GM19397 (cell line): ENCODE measurements around the gene TMTC2.
"Not testable (repeated sequence)": the region's sequence is repeated elsewhere in the genome, so short reads cannot be mapped to it uniquely, and the experiment has no call there.

Source experiments
- ATAC-seq: cut with Tn5 transposase; IDR thresholded peaks from one replicate; pipeline ENCODE4 v1.9.1; 2021; ENCODE audit warnings: mild to moderate bottlenecking, moderate library complexity; ENCODE audit not compliant: unreplicated experiment

The TMTC2 gene

GRCh38 chr12:82838827-82839226 lies 152.1 kb downstream of the TMTC2 start:
- ATAC-seq = no peak

- ATAC-seq = no peak
Observed at GRCh38 chr12:82839796-82840195, 153.1 kb downstream of the TMTC2 start.

GRCh38 chr12:82841487-82841904 lies 154.8 kb downstream of the TMTC2 start:
- no peak for ATAC-seq

GRCh38 chr12:82842480-82842879 lies 155.8 kb downstream of the TMTC2 start:
- ATAC-seq = no peak

- ATAC-seq = not testable (repeated sequence)
Observed at GRCh38 chr12:82845076-82845475, 158.4 kb downstream of the TMTC2 start.

GRCh38 chr12:82848845-82849244 lies 162.1 kb downstream of the TMTC2 start:
- no peak for ATAC-seq

- ATAC-seq = no peak
Observed at GRCh38 chr12:82852529-82852928, 165.8 kb downstream of the TMTC2 start.

- peak; percentile 82 for ATAC-seq
Observed at GRCh38 chr12:82855872-82856271, 169.2 kb downstream of the TMTC2 start.

- no peak for ATAC-seq
Observed at GRCh38 chr12:82857276-82857675, 170.6 kb downstream of the TMTC2 start.

GRCh38 chr12:82857911-82858533 lies 171.3 kb downstream of the TMTC2 start:
- ATAC-seq = no peak

- no peak for ATAC-seq
Observed at GRCh38 chr12:82858534-82858917, 171.8 kb downstream of the TMTC2 start.

GRCh38 chr12:82862069-82862841 lies 175.5 kb downstream of the TMTC2 start:
- no peak for ATAC-seq

- no peak for ATAC-seq
Observed at GRCh38 chr12:82862876-82863649, 176.4 kb downstream of the TMTC2 start.

GRCh38 chr12:82866227-82866775 lies 179.6 kb downstream of the TMTC2 start:
- no peak for ATAC-seq

GRCh38 chr12:82866946-82867345 lies 180.2 kb downstream of the TMTC2 start:
- ATAC-seq = no peak

- no peak for ATAC-seq
Observed at GRCh38 chr12:82867762-82868500, 181.2 kb downstream of the TMTC2 start.

GRCh38 chr12:82870771-82871377 lies 184.2 kb downstream of the TMTC2 start:
- ATAC-seq = no peak

- no peak for ATAC-seq
Observed at GRCh38 chr12:82872088-82872487, 185.4 kb downstream of the TMTC2 start.

- no peak for ATAC-seq
Observed at GRCh38 chr12:82873309-82873708, 186.6 kb downstream of the TMTC2 start.

GRCh38 chr12:82873951-82874350 lies 187.2 kb downstream of the TMTC2 start:
- ATAC-seq = no peak
